Tibial nerve (tissue), 4 donors: ENCODE measurements around the gene UBTFL1. TPM values are rescaled to one million over a fixed set of nuclear protein-coding genes. Genes with fewer than 3 reads are reported as not detected.
"Not testable (repeated sequence)": the region's sequence is repeated elsewhere in the genome, so short reads cannot be mapped to it uniquely, and the experiment has no call there.

Source experiments
- DNase-seq, 2 donors: peaks; one replicate each; pipeline ENCODE4 v3.0.0-alpha.2; 2019; ENCODE audit warnings: low spot score in 2 of 2
- H3K27ac ChIP-seq, 4 donors: fragments of 200-600 bp; sonication (generic) in 3 of 4; one replicate each; pipeline ENCODE4 v1.5.1; 2017 to 2019; ENCODE audit warnings: mild to moderate bottlenecking in 1 of 4
- H3K27me3 ChIP-seq, 2 donors: fragments of 200-600 bp; sonication (generic) in 1 of 2; one replicate each; pipeline versions ENCODE4 v1.5.1 to v1.6.0; 2017 to 2019
- H3K36me3 ChIP-seq, 3 donors: fragments of 200-600 bp; sonication (generic); one replicate each; pipeline ENCODE4 v1.5.1; 2018 to 2019
- H3K4me1 ChIP-seq, 4 donors: fragments of 200-600 bp; sonication (generic) in 3 of 4; one replicate each; pipeline ENCODE4 v1.5.1; 2017 to 2019
- H3K4me3 ChIP-seq, 4 donors: fragments of 200-600 bp; sonication (generic) in 3 of 4; one replicate each; pipeline ENCODE4 v1.5.1; 2017 to 2019; ENCODE audit warnings: mild to moderate bottlenecking in 1 of 4, moderate library complexity in 1 of 4
- H3K9me3 ChIP-seq, 4 donors: fragments of 200-600 bp; sonication (generic) in 3 of 4; one replicate each; pipeline ENCODE4 v1.5.1; 2017 to 2019
- EP300 ChIP-seq, 2 donors: sonication (generic); formaldehyde crosslinking; IDR thresholded peaks; one replicate each; pipeline ENCODE4 v1.6.1; 2017; ENCODE audit warnings: antibody characterized with exemption in 2 of 2, mild to moderate bottlenecking in 1 of 2
- POLR2A ChIP-seq, 2 donors: fragments of 450-650 bp; IDR thresholded peaks; one replicate each; pipeline ENCODE4 v1.6.1; 2017; ENCODE audit warnings: antibody characterized with exemption in 2 of 2, mild to moderate bottlenecking in 2 of 2, moderate library complexity in 2 of 2
- WGBS, 2 donors: methylation state at CpG; one replicate each; pipeline ENCODE4 v1.1.5; 2018; 5-methylcytosine and 5-hydroxymethylcytosine counted together
- total RNA-seq, 4 donors: library from RNA; depleted of rRNA; stranded (reverse); fragments of >200 nt; gene quantifications; one replicate each; pipeline ENCODE4 v1.1.0, GENCODE V29; 2016
- TF ChIP-seq, protein P1 (sequence below), 5 experiments: fragments of 200-600 bp in 3 of 5; fragments of 450-650 bp in 2 of 5; sonication (generic) in 3 of 5; IDR thresholded peaks; one replicate each; pipeline ENCODE4 v1.5.1; 2016 to 2019; ENCODE audit warnings: antibody characterized with exemption in 5 of 5, mild to moderate bottlenecking in 3 of 5, moderate library complexity in 2 of 5

The UBTFL1 gene, protein sequence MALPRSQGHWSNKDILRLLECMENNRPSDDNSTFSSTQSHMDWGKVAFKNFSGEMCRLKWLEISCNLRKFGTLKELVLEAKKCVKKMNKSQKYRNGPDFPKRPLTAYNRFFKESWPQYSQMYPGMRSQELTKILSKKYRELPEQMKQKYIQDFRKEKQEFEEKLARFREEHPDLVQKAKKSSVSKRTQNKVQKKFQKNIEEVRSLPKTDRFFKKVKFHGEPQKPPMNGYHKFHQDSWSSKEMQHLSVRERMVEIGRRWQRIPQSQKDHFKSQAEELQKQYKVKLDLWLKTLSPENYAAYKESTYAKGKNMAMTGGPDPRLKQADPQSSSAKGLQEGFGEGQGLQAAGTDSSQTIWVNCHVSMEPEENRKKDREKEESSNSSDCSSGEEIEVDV
- total RNA-seq, result not detected

DNA sequence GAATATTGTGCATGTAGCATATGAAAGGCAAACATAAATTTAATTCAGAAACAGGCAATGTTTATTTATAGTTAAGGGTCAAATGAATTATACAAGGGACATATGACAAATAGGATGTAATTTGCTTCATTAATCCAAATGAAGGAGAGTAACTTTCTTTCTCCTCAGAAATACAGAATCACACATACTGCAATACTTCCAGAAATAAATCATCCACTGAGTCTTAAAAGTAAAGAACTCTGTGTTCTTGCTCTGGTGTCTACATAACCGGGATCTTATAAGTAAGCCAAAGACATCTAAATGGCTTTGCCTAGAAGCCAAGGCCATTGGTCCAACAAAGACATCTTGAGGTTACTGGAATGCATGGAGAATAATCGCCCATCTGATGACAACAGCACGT is at the start of gene UBTFL1:
UBTFL1 (plus strand) TSS at position 301 of the 400 bp plus-strand sequence; CDS start at position 301, 0 bp downstream.
- DNase-seq, H3K27ac ChIP-seq: not testable (repeated sequence)
- 83% methylated on average over 1 of the region's 3 CpGs; no CpG with 5 or more reads in 1 of the 2 donors for WGBS, 2 donors

DNA sequence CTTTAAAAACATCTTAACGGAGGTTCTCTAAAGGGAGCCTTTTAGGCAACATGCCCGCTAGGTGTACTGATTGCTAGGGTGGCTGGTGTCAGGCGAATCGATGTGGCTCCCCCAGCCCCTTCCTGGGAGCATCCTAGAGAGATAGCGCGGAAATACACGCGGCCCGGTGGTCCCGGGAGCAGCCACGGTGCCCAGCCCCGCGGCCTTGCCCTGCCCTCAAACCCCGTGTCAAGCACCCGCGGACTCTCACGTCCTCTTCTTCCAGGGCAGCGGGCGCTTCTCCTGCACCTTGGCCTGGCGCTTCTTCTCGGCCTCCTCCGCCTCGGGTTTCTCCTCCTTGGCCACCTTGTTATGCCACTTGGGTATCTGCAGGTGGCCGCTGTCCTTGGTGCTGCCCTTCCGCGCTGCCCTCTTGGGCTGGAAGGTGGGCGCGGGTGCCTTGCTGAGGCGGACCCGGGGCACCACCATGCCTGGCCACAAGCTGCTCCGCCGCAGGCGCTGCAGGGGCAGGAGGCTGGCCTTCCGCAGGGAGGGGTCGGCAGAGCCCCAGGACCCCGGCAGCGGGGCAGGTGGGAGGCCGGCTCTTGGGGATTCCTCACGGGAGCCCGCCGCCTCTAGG is 34.0 kb upstream of the UBTFL1 start:
- not testable (repeated sequence) for DNase-seq, H3K27me3 ChIP-seq, H3K9me3 ChIP-seq, H3K36me3 ChIP-seq, H3K27ac ChIP-seq, H3K4me3 ChIP-seq, H3K4me1 ChIP-seq
- WGBS, 2 donors, result 67 to 70% methylated on average over 4 to 6 of the region's 41 CpGs

More for the DNA sequence above, at the start of gene UBTFL1:
- not testable (repeated sequence) for H3K27me3 ChIP-seq, H3K9me3 ChIP-seq, H3K36me3 ChIP-seq, H3K4me3 ChIP-seq, H3K4me1 ChIP-seq

DNA sequence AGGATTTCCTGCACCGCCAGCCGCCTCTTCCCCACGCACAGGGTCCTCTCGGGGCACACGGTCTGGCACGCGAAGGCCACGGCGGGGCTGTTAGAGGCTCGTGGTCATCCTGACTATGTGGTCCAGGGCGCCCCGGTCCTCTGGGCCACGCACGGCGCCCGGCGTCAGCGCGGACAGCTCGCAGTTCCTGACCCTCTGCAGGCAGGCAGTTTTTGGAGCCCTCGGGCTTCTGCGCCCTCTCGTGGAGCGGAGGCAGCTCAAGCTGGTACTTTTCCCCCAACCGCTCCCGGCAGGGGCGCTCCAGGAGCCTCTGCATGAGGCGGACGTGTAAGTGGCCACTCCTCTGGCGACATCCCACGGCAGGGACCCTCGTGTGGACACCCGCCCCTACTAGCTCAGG is 33.4 kb upstream of the UBTFL1 start:
- H3K36me3 ChIP-seq, H3K4me1 ChIP-seq, DNase-seq, H3K27me3 ChIP-seq, H3K4me3 ChIP-seq, H3K27ac ChIP-seq, H3K9me3 ChIP-seq: not testable (repeated sequence)
- WGBS, 2 donors, result 7% methylated on average over 3 of the region's 33 CpGs; no CpG with 5 or more reads in 1 of the 2 donors

DNA sequence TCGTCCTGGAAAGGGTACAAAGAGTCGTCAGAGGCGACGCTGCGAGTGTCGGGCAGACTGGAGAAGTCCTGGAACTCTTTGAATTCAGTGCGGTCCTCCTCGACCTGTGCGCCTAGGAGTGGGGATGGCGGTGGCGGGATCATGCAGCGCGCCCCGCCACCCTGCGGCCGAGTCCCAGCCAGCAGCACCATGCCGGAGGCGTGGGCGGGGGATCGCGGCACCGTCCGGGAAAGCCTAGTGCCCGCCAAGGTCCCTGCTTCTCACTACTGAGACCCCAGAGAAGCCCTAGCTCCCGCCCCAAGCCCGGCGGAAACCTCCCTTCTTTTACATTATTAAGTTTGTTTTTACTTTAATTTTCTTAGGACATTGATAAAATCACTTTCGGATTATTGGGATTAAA is 32.2 kb upstream of the UBTFL1 start:
- H3K4me3 ChIP-seq, H3K4me1 ChIP-seq, H3K27ac ChIP-seq, H3K27me3 ChIP-seq, H3K9me3 ChIP-seq, H3K36me3 ChIP-seq, DNase-seq: not testable (repeated sequence)
- WGBS, 2 donors, result 31 to 39% methylated on average over 19 to 20 of the region's 28 CpGs

DNA sequence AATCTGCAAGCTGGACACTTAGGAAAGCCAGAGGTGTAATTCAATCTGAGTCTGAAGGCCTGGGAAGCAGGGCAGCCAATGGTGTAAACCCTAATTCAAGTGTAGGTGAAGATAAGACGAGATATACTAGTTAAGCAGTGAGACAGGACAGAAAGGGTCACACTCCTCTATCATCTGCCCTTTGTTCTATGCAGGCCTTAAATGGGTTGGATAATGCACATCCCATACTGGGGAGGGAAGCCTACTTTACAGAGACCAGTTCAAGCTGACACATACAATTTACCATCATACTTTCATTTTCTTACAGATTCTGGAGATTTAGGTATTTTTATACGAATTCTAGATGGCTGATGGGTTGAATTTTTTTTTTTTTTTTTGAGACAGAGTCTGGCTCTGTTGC is 3.0 kb downstream of the UBTFL1 start:
- not testable (repeated sequence) for H3K36me3 ChIP-seq, DNase-seq
- 71 to 73% methylated on average over 2 of the region's 2 CpGs for WGBS, 2 donors

DNA sequence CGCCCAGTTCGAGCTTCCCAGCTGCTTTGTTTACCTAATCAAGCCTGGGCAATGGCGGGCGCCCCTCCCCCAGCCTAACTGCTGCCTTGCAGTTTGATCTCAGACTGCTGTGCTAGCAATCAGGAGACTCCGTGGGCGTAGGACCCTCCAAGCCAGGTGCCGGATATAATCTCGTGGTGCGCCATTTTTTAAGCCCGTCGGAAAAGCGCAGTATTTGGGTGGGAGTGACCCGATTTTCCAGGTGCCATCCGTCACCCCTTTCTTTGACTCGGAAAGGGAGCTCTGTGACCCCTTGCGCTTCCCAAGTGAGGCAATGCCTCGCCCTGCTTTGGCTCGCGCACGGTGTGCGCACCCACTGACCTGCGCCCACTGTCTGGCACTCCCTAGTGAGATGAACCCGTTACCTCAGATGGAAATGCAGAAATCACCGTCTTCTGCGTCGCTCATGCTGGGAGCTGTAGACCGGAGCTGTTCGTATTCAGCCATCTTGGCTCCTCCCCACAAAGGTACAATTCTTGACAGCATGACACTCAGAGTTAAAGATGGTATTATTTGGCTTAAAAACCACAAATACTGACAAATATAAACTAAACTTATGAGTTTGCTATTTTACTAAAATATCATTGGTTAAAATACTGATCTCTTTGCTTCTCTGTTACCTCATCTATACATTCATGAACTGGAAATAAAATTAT is 9.6 kb downstream of the UBTFL1 start:
- not testable (repeated sequence) for H3K36me3 ChIP-seq, H3K9me3 ChIP-seq, H3K27me3 ChIP-seq, H3K27ac ChIP-seq, H3K4me3 ChIP-seq, DNase-seq, H3K4me1 ChIP-seq
- 93 to 96% methylated on average over 24 of the region's 28 CpGs for WGBS, 2 donors

More for the DNA sequence above, 3.0 kb downstream of the UBTFL1 start:
- not testable (repeated sequence) for H3K27ac ChIP-seq, H3K27me3 ChIP-seq, H3K4me3 ChIP-seq, H3K9me3 ChIP-seq, H3K4me1 ChIP-seq

DNA sequence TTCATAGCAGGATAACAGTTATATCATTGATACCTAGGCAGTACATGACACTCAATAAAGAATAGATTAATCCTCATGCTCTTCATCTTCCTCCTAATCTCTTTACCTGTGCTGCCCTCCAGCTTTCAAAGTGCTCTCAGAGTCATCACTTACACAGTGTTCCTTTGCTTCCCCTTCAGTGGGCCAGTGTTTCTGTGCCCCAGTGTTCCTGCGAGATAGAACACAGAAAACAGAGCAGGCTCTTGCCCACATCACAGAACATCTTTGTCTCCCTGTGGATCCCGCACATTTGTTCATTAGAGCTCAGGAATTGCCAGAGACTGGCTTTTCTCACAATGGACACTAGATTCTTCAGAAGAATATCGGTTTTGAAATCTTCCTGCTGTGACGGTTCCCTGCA is 12.5 kb downstream of the UBTFL1 start:
- 45 to 51% methylated on average over 4 of the region's 4 CpGs for WGBS, 2 donors
- H3K9me3 ChIP-seq, DNase-seq, H3K4me3 ChIP-seq, H3K4me1 ChIP-seq, H3K36me3 ChIP-seq, H3K27ac ChIP-seq, H3K27me3 ChIP-seq: not testable (repeated sequence)

DNA sequence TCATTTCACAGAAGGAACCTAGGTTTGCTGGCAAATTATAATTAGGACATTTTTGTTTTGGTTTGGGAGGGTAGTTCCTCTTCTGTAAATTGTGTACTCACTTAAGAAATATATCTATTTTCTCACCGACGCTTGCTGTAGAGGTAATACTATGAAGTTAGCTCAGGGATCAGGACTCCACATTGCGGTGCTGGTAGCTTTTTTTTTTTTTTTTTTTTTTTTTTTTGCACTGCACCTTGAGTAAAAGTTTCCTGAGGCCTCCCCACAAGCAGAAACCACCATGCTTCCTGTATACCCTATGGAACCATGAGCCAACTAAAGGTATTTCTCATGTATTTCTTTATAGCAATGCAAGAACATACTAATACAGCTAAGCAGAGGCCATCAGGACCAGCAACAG is 14.7 kb downstream of the UBTFL1 start:
- Histone ChIP-seq H3K36me3 (no peaks in the 10 kb centered on the region), H3K27ac (no peak overlapping the region), H3K4me3 (no peak overlapping the region), H3K27me3 (no peaks in the 10 kb centered on the region), H3K9me3 (peaks cover 0 to 1% (median 0%) of the 10 kb centered on the region in 4 donors), H3K4me1 (no peaks in the 10 kb centered on the region)
- DNase-seq, result no peak
- no peak for TF ChIP-seq POLR2A (IDR thresholded peaks at IDR 0.05)
- WGBS, 2 donors, result 79 to 84% methylated on average over 3 of the region's 3 CpGs

DNA sequence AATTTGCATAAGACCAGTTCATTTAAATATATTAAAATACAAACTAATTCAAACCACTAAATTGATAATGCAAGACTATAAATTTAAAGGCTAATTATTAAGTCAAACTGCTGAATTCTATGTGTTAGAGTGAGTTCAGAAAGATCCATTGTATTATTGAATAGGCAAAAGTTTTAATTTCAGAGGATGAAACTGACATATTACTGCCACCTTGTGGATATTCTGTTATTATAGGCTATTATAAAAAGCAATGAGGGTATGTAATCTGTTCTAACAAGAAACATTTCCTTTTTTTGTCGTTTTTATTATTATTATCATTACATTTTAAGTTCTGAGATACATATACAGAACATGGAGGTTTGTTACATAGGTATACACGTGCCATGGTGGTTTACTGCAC is 27.8 kb downstream of the UBTFL1 start:
- no peaks in the 10 kb centered on the region for H3K9me3 ChIP-seq
- H3K4me3 ChIP-seq, result no peak overlapping the region
- DNase-seq, result no peak
- H3K27me3 ChIP-seq, result no peaks in the 10 kb centered on the region
- no peaks in the 10 kb centered on the region for H3K36me3 ChIP-seq
- TF ChIP-seq POLR2A (IDR thresholded peaks at IDR 0.05) (no peak), EP300 (IDR thresholded peaks at IDR 0.05) (no peak)
- TF ChIP-seq, protein P1, sequence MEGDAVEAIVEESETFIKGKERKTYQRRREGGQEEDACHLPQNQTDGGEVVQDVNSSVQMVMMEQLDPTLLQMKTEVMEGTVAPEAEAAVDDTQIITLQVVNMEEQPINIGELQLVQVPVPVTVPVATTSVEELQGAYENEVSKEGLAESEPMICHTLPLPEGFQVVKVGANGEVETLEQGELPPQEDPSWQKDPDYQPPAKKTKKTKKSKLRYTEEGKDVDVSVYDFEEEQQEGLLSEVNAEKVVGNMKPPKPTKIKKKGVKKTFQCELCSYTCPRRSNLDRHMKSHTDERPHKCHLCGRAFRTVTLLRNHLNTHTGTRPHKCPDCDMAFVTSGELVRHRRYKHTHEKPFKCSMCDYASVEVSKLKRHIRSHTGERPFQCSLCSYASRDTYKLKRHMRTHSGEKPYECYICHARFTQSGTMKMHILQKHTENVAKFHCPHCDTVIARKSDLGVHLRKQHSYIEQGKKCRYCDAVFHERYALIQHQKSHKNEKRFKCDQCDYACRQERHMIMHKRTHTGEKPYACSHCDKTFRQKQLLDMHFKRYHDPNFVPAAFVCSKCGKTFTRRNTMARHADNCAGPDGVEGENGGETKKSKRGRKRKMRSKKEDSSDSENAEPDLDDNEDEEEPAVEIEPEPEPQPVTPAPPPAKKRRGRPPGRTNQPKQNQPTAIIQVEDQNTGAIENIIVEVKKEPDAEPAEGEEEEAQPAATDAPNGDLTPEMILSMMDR (IDR thresholded peaks at IDR 0.05), result peak in 3 of 5 experiments; percentile 17 to 27 (median 27)
- no peaks in the 10 kb centered on the region for H3K4me1 ChIP-seq
- no peak overlapping the region for H3K27ac ChIP-seq
- 9 to 11% methylated on average over 2 of the region's 2 CpGs for WGBS, 2 donors
